Stimulated activated CD8-positive, alpha-beta memory T cell treated with anti-CD3 and anti-CD28 coated beads, Interleukin-12 subunit alpha, Interleukin-12 subunit beta, amount 100 ng/mL, for 4 hours (primary cell): ENCODE data around the gene TMEM50B.
"Not testable (repeated sequence)": the region's sequence is repeated elsewhere in the genome, so short reads cannot be mapped to it uniquely, and the experiment has no call there.

ENCODE experiments used
- DNase-seq: peaks from one replicate; pipeline ENCODE4 v3.0.0-alpha.2; 2020; ENCODE audit warnings: low read depth

TMEM50B gene

DNA sequence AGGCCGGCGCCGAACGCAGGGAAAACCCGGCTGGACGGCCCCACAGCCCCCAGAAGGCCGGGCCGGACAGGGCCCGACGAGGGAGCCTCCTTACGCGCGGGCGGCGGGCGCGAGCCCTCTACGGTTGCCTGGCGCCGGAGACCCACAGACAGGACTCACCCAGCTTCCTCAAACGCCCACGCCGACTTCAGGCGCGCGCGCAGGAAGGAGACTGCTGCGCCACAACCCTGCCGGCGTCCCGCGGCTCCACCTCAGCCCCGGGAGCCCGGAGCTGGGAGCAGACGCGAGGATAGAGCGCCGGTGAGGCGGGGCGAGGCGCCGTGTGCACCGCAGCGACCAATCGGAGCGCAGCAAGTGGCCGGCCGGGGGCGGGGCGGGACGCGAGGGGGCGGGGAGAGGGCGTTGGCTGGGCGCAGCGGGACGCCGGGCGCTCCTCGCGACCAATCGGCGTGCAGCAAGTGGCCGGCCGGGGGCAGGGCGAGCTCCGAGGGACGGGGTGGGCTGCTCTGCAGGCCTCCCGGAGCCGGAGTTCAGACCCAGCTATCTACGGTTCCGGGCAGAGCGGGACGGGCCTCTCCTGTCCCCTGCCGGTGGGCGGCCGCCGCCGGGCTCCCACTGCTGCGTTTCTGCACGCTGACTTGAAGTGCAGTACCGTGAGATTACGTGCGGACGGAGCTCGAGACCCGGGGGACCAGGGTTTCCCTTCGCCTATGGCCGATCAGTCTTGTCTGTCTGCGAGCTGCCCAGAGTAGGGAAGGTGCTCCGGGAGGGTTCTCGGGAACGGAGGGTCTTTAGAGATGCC is at the start of gene TMEM50B:
TMEM50B (minus strand) TSS at position 296 of the 802 bp plus-strand sequence. CDS start 11,089 bp downstream, outside the sequence.
- DNase-seq: peak; percentile 97

DNA sequence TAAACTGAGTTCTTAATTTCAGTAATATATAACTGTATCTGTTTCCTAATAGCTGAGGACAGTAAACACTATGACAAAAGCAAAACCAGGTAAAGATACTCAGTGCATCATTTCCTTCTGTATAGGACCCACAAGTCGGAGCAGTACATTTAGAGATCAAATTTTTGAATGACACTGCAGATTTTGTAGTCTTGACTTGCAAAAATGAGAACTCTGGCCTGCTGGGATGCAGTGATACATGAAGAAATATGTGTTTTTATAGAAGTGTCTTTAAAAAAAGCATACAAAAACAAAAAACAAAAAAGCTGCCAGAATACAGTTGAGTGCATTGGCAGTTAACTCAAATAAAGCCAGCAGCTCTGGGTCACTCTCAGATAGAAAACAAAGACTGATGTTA is 43.2 kb upstream of the TMEM50B start:
- no peak for DNase-seq

- DNase-seq: no peak
Observed at GRCh38 chr21:33522297-33522952, 42.7 kb upstream of the TMEM50B start.

DNA sequence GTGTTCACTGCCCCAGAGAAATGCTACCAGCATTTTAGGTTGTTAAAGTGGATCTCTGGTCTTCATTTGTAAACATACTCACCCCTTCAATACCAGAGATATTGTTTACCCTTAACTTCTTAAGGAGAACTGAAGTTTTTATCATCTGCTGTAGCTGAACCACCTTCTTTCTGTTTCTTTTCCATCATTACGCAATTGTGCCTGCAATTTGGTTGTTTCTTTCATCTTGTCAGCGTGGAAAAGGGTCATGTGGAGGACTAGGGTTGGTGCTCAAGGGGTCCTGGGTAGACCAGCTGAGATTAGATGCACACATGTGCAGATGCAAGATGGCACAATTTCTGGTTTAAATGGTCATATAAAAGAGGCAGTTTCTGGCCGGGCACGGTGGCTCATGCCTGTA is 39.1 kb upstream of the TMEM50B start:
- no peak for DNase-seq

DNA sequence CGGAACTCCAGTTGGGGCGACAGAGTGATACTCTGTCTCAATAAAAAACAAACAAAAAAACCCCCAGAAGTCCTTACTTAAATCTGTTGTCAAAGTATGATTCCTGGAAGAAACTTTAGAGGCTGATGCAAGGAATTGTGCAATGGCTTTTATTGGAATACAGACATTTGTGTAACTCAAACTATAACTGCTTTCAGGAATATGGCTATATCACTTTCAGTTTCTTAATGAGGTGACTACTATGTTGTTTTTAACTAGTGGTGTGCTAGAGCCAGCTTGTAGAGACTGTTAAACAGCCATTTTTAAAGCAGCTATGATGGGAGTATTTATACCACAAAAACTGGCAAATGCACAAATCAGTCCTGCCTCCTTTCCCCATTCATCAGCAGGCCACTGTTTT is 34.5 kb upstream of the TMEM50B start:
- no peak for DNase-seq

GRCh38 chr21:33512481-33512880 is 32.7 kb upstream of the TMEM50B start:
- DNase-seq: no peak

- DNase-seq: no peak
Observed at GRCh38 chr21:33511639-33512038, 31.9 kb upstream of the TMEM50B start.

- no peak for DNase-seq
Observed at GRCh38 chr21:33510826-33511225, 31.1 kb upstream of the TMEM50B start.

- not testable (repeated sequence) for DNase-seq
Observed at GRCh38 chr21:33507003-33507402, 27.2 kb upstream of the TMEM50B start.

GRCh38 chr21:33505833-33506232 is 26.1 kb upstream of the TMEM50B start:
- DNase-seq: no peak

GRCh38 chr21:33496345-33496744 is 16.6 kb upstream of the TMEM50B start:
- DNase-seq: no peak

- DNase-seq: no peak
Observed at GRCh38 chr21:33495743-33496142, 16.0 kb upstream of the TMEM50B start.

- DNase-seq: no peak
Observed at GRCh38 chr21:33493756-33494155, 14.0 kb upstream of the TMEM50B start.

DNA sequence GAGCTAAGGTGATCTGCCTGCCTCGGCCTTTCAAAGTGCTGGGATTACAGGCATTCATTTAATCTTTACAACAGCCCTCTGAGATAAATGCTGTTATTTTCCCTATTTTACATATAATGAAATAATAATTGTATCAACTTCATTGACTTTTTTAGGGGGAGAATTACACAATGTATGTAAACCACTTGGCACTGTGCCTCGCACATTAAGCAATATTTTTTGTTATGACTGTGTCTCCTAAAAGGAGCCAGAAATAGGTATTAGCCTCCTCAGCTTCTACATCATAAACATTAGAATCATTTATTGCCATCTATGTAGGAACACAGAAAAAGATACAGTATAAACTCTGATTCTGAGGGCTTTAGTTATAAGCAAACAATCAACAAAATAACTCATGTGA is 12.8 kb upstream of the TMEM50B start:
- DNase-seq: no peak

DNA sequence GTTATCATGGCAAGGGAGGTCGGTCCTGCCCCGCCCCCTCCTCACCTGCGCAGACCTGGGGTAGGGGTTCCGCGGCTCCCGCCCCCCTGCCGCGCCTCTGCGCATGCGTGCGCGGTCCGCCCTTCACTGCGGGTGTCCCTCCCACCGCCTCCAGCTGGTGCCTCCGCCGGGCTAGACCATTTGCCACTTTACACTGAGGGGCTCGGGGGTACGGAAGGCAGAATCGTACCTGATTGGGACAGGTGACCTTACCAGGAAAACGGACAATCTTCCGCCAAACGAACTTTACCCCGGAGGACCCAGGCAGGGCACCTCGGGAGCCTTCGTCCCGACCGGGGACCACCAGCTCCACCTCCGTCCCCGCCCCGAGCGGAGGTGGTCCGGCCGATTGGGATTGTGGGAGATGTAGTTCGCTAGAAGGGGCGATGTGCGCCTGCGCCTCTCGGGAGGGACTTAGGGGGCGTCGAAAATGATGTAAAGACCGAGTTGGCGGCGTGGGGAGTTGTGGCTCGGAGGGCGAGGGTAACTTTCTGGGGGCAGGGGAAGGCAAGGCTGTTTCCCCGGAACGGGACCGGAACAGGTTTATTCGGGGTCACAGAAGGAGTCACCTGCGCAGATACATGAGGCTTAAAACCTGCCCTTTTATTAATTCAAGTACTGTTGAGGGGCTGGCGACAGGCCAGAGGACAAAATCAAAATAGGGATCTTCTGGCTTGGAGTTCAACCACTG is 11.8 kb upstream of the TMEM50B start, which contains the start of gene DNAJC28:
DNAJC28 (minus strand) TSS at position 344 of the 730 bp plus-strand sequence. CDS start 2,323 bp downstream, outside the sequence.
- peak; percentile 91 for DNase-seq

GRCh38 chr21:33490991-33491372 is 11.2 kb upstream of the TMEM50B start:
- no peak for DNase-seq

GRCh38 chr21:33488936-33489335 is 9.2 kb upstream of the TMEM50B start:
- no peak for DNase-seq

- DNase-seq: no peak
Observed at GRCh38 chr21:33487996-33488395, 8.2 kb upstream of the TMEM50B start.

DNA sequence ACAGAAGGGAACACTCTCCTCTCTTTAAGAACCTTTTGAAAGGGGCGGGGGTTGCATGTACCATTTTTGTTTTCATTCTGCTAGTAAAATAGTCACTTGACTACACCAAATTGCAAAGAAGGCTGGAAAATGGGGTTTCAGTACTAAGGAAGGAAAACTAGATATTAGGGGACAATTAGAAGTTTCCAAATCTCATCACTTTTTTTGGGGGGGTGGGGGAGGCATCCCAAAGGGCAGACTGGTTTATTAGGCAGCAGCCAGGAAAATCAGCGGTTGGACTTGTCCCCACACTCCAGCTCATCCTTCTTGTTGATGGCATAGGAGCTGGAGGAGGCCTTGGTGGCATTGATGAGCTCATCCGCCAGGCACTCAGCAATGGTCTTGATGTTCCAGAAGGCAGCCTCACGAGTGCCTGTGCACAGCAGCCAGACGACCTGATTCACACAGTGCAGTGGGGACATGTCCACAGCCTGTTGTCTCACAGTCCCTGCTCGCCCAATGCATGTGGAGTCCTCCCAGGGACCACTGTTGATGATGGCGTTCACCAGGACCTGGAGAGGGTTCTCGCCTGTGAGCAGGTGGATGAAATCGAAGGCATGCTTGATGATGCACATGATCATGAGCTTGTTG is 1.7 kb upstream of the TMEM50B start:
- DNase-seq: no peak

DNA sequence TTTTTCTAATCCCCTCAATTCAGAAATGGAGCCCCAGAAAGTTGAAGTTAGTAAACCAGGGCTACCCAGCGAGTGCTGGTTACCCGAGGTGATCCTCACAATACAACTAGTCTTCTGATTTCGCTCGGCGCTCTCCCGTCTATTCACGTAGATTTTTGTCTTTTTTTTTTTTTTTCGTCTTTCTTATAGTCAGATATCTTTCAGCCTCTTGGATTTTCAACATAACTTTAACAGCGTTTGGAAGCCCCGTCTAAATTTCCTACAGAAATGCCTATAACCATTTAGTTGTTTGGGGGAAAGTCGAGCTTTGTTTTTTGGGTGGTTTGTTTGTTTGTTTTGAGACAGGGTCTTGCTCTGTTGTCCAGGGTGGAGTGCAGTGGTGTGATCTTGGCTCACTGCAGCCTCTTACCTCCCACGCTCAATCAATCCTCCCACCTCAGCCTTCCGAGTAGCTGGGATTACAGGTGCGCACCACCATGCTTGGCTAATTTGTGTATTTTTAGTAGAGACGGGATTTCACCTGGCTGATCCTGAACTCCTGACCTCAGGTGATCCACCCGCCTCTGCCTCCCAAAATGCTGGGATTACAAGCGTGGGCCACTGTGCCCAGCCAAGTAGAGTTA is 818 bp upstream of the TMEM50B start:
- no peak for DNase-seq

- peak; percentile 15 for DNase-seq
Observed at GRCh38 chr21:33478935-33479678, 667 bp downstream of the TMEM50B start.
